ENCODE data around the gene PRKCE. TPM values are rescaled to one million over a fixed set of nuclear protein-coding genes. Genes with fewer than 3 reads are reported as not detected.

PRKCE gene
- total and polyA plus RNA-seq, 3 donors from 2014 or later, result 27.4 to 35.8 (median 33.1) TPM

- no peaks in the 10 kb centered on the region for H3K36me3 ChIP-seq (ENCODE audit: low read depth, missing control alignments)
- 81 to 83% methylated on average over 4 of the region's 4 CpGs for WGBS, 2 donors
- intact Hi-C loops (cut with DNase I; ENCODE audit: low total_unique reads), result no loop called here
- no peak overlapping the region for H3K4me3 ChIP-seq
- no peak for DNase-seq
- H3K9me3 ChIP-seq, result no peaks in the 10 kb centered on the region
- H3K27me3 ChIP-seq, result no peaks in the 10 kb centered on the region
- H3K4me1 ChIP-seq, result no peaks in the 10 kb centered on the region
- H3K27ac ChIP-seq, result no peak overlapping the region
- TF ChIP-seq POLR2A (IDR thresholded peaks at IDR 0.05) (no peak), CTCF (IDR thresholded peaks at IDR 0.05) (no peak)
Observed at GRCh38 chr2:46146866-46147502, 495.5 kb downstream of the PRKCE start.

GRCh38 chr2:46147626-46148368, 496.3 kb downstream of the PRKCE start:
- TF ChIP-seq CTCF (IDR thresholded peaks at IDR 0.05) (no peak), POLR2A (IDR thresholded peaks at IDR 0.05) (no peak)
- no peak for DNase-seq
- intact Hi-C loops (cut with DNase I; ENCODE audit: low total_unique reads), result no loop called here
- H3K27me3 ChIP-seq, result no peaks in the 10 kb centered on the region
- no peaks in the 10 kb centered on the region for H3K9me3 ChIP-seq
- no peaks in the 10 kb centered on the region for H3K4me1 ChIP-seq
- no peak overlapping the region for H3K27ac ChIP-seq
- H3K36me3 ChIP-seq (ENCODE audit: low read depth, missing control alignments), result no peaks in the 10 kb centered on the region
- WGBS, 2 donors, result 96 to 98% methylated on average over 6 of the region's 6 CpGs
- no peak overlapping the region for H3K4me3 ChIP-seq

- WGBS, 2 donors, result 92 to 100% methylated on average over 1 to 2 of the region's 2 CpGs
- Histone ChIP-seq H3K4me3 (no peak overlapping the region), H3K4me1 (no peaks in the 10 kb centered on the region), H3K36me3 (ENCODE audit: low read depth, missing control alignments) (no peaks in the 10 kb centered on the region), H3K27me3 (no peaks in the 10 kb centered on the region), H3K9me3 (no peaks in the 10 kb centered on the region), H3K27ac (no peak overlapping the region)
- intact Hi-C loops (cut with DNase I; ENCODE audit: low total_unique reads), result no loop called here
- TF ChIP-seq POLR2A (IDR thresholded peaks at IDR 0.05) (no peak), CTCF (IDR thresholded peaks at IDR 0.05) (no peak)
- DNase-seq, result no peak
Observed at GRCh38 chr2:46148369-46148736, 496.9 kb downstream of the PRKCE start.

GRCh38 chr2:46150445-46150955, 499.0 kb downstream of the PRKCE start:
- TF ChIP-seq CTCF (IDR thresholded peaks at IDR 0.05) (no peak), POLR2A (IDR thresholded peaks at IDR 0.05) (no peak)
- WGBS, 2 donors, result 81 to 94% methylated on average over 3 of the region's 3 CpGs
- Histone ChIP-seq H3K27me3 (no peaks in the 10 kb centered on the region), H3K9me3 (no peaks in the 10 kb centered on the region), H3K36me3 (ENCODE audit: low read depth, missing control alignments) (no peaks in the 10 kb centered on the region), H3K4me1 (no peaks in the 10 kb centered on the region), H3K27ac (no peak overlapping the region), H3K4me3 (no peak overlapping the region)
- intact Hi-C loops (cut with DNase I; ENCODE audit: low total_unique reads), result no loop called here
- DNase-seq, result no peak
